PC-3 (cell line): ENCODE measurements around the gene PMEPA1. TPM values are rescaled to one million over a fixed set of nuclear protein-coding genes. Genes with fewer than 3 reads are reported as not detected.
A peak's percentile ranks its signal among the peaks of the same experiment; 100 is the strongest.

ENCODE experiments used
- ATAC-seq: fragments of 200-7000 bp; cut with Tn5 transposase; 2 replicates; pipeline ENCODE4 v1.9.1; 2020; ENCODE audit warnings: mild to moderate bottlenecking, moderate library complexity
- BruUV-seq: library from RNA; stranded (reverse); fragments of 400-500 nt; replicated peaks from 2 replicates; lab custom pipeline; 2021; lab: Mats Ljungman, UMichigan
- CTCF ChIA-PET: fragments of 300-600 bp; sonication (Branson Sonifier 250); formaldehyde crosslinking; loops from one replicate; lab custom pipeline; 2022; ENCODE audit warnings: antibody characterized with exemption; lab: Charles Lee
- POLR2A ChIA-PET: fragments of 300-600 bp; sonication (Branson Sonifier 250); formaldehyde crosslinking; loops from one replicate; lab custom pipeline; 2022; ENCODE audit warnings: antibody characterized with exemption; ENCODE audit not compliant: unreplicated experiment; lab: Charles Lee
- DNase-seq: peaks from one replicate; pipeline ENCODE4 v3.0.0-alpha.2; 2015
- H2AFZ ChIP-seq: fragments of 300-600 bp; sonication (generic); 2 replicates; pipeline ENCODE4 v1.6.0; 2016; ENCODE audit warnings: antibody characterized with exemption, low read length
- H3F3A ChIP-seq: fragments of 300-600 bp; sonication (generic); one replicate; pipeline ENCODE4 v1.6.0; 2017; ENCODE audit warnings: antibody characterized with exemption, low read length, control low read depth, mild to moderate bottlenecking; ENCODE audit not compliant: unreplicated experiment
- H3K27ac ChIP-seq: fragments of 300-600 bp; sonication (generic); 2 replicates; pipeline ENCODE4 v1.5.1; 2016; ENCODE audit warnings: mild to moderate bottlenecking, low read length
- H3K27me3 ChIP-seq: fragments of 300-600 bp; sonication (generic); 2 replicates; pipeline ENCODE4 v1.6.1; 2016; ENCODE audit warnings: low read length, mixed read lengths
- H3K36me3 ChIP-seq: fragments of 300-600 bp; sonication (generic); 2 replicates; pipeline ENCODE4 v1.6.1; 2016; ENCODE audit warnings: low read depth, mixed run types, low read length, mixed read lengths
- H3K4me1 ChIP-seq: fragments of 300-600 bp; sonication (generic); 2 replicates; pipeline ENCODE4 v1.5.1; 2016; ENCODE audit warnings: low read length; ENCODE audit not compliant: insufficient read depth
- H3K4me2 ChIP-seq: fragments of 300-600 bp; sonication (generic); 2 replicates; pipeline ENCODE4 v1.6.0; 2016; ENCODE audit warnings: low read length
- H3K4me3 ChIP-seq: fragments of 300-600 bp; sonication (generic); 2 replicates; pipeline ENCODE4 v1.5.1; 2016; ENCODE audit warnings: mild to moderate bottlenecking, low read length, mixed read lengths
- H3K79me2 ChIP-seq: fragments of 300-600 bp; sonication (generic); 2 replicates; pipeline ENCODE4 v1.6.1; 2017; ENCODE audit warnings: low read length, mixed read lengths
- H3K9ac ChIP-seq: fragments of 300-600 bp; sonication (generic); 2 replicates; pipeline ENCODE4 v1.6.0; 2016; ENCODE audit warnings: mild to moderate bottlenecking, low read length
- H3K9me2 ChIP-seq: fragments of 300-600 bp; sonication (generic); replicated peaks from 2 replicates; pipeline ENCODE4 v1.6.1; 2016; ENCODE audit warnings: mixed run types, low read length, mixed read lengths
- H3K9me3 ChIP-seq: fragments of 300-600 bp; sonication (generic); 2 replicates; pipeline ENCODE4 v1.6.1; 2016; ENCODE audit warnings: low read length, mixed read lengths
- H4K20me1 ChIP-seq: fragments of 300-600 bp; sonication (generic); 2 replicates; pipeline ENCODE4 v1.6.1; 2016; ENCODE audit warnings: low read length, mixed read lengths
- CTCF ChIP-seq: fragments of 300-600 bp; sonication (generic); conservative IDR thresholded peaks from 2 replicates; pipeline ENCODE4 v1.5.1; 2017; ENCODE audit warnings: antibody characterized with exemption, low read depth, mild to moderate bottlenecking, low read length
- EZH2 ChIP-seq: fragments of 300-600 bp; sonication (generic); IDR thresholded peaks from one replicate; pipeline ENCODE4 v1.6.1; 2017; ENCODE audit warnings: antibody characterized with exemption, mild to moderate bottlenecking, low read length; ENCODE audit not compliant: unreplicated experiment
- EZH2phosphoT487 ChIP-seq: fragments of 300-600 bp; sonication (generic); IDR thresholded peaks from 2 replicates; pipeline ENCODE4 v1.6.1; 2018; ENCODE audit warnings: mild to moderate bottlenecking, antibody characterized with exemption, low read length, borderline replicate concordance
- intact Hi-C: fragments of 100-400 bp; cut with micrococcal nuclease; formaldehyde crosslinking; loops from 2 replicates; pipeline ENCODE4 v1.9.0; 2023
- total RNA-seq: library from RNA; depleted of rRNA; stranded (reverse); fragments of >200 nt; gene quantifications from 2 replicates; pipeline ENCODE4 v1.2.3, GENCODE V29; 2014

PMEPA1 gene
- total RNA-seq, 1 experiment from 2014 or later: 21.9 TPM

DNA sequence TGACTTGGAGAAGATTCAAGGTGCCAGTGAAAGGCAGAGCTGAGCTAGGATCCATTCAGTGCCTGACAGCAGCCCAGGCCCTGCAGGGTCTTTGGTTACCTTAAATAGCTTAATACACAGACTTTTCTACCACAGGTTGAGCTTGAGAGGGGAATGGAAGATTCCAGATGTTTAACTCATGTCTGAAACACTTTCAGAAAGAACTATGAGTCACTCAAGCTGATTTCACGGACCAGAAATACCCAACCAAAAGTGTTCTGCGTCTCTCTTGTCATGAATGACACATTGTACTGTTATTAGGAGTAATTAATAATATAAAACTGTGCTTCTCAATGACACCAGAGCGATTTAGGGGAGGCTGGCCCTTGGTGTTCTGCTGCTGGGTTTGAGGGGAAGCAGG lies 6.4 kb upstream of the PMEPA1 start:
- Histone ChIP-seq H3K4me1 (peaks cover 74% of the 10 kb centered on the region), H3K9me2 (no peaks in the 10 kb centered on the region), H2AFZ (no peak overlapping the region), H3F3A (peaks cover 3% of the 10 kb centered on the region), H3K79me2 (peaks cover 27% of the 10 kb centered on the region), H4K20me1 (no peaks in the 10 kb centered on the region), H3K9me3 (no peaks in the 10 kb centered on the region), H3K27me3 (no peaks in the 10 kb centered on the region), H3K4me3 (no peak overlapping the region), H3K4me2 (peak overlapping the region; percentile 9; the same call in 1 of the 2 replicates), H3K27ac (peak overlapping the region; percentile 72), H3K36me3 (no peaks in the 10 kb centered on the region), H3K9ac (no peak overlapping the region)
- no TSS peak for BruUV-seq
- DNase-seq (peak; percentile 68), ATAC-seq (no peak)
- TF ChIP-seq CTCF: no peak
- no peak for TF ChIP-seq EZH2
- TF ChIP-seq EZH2phosphoT487: no peak
- POLR2A ChIA-PET: interaction anchor here (0.6 to 1.1 kb wide), 3 partner anchors 23 to 657 kb away, joined by 3 read pairs; no protein-coding TSS in a partner anchor
- intact Hi-C loops: no loop called here
- CTCF ChIA-PET: no interaction called here

DNA sequence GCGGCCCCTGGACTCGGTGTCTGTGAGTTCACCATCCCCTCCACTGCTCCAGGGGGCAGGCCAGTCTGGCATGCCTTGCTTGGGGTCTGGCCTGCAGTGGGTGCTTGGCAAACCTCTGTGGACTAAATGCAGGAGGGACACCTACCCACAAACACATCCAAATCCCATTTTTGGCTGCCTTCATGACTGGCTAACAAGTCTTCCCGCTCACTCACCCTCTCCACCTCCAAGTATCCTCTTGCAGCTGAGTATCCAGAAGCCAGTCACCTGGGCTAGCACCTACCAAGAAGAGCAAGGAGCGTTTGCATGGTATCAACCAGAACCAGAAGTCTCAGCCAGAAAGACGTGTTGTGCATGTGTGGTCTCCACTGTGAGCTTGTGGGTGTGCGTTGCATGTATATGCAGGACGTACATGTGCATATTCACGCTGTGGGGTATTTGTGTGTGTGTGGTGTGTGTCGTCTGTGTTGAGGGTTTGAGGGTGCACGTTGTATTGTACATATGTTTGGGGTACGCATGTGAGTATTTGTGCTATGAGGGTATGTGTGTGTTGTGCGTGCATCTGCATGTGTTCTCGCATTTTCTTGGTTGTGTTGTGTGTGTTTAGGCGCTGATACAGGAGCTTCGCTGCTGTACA lies 5.6 kb upstream of the PMEPA1 start:
- Histone ChIP-seq H3K4me3 (no peak overlapping the region), H2AFZ (no peak overlapping the region), H3K36me3 (no peaks in the 10 kb centered on the region), H3K79me2 (peaks cover 36% of the 10 kb centered on the region), H3F3A (peaks cover 3% of the 10 kb centered on the region), H3K9me3 (no peaks in the 10 kb centered on the region), H3K27me3 (no peaks in the 10 kb centered on the region), H3K4me2 (no peak overlapping the region), H4K20me1 (no peaks in the 10 kb centered on the region), H3K9me2 (no peaks in the 10 kb centered on the region), H3K9ac (no peak overlapping the region), H3K27ac (no peak overlapping the region), H3K4me1 (peaks cover 80% of the 10 kb centered on the region)
- no TSS peak for BruUV-seq
- intact Hi-C loops: no loop called here
- CTCF ChIA-PET: no interaction called here
- no peak for DNase-seq
- ATAC-seq: no peak
- POLR2A ChIA-PET: interaction anchor here (0.6 to 1.1 kb wide), 3 partner anchors 17 to 412 kb away, joined by 3 to 5 read pairs (median 3); no protein-coding TSS in a partner anchor
- no peak for TF ChIP-seq EZH2
- no peak for TF ChIP-seq CTCF
- TF ChIP-seq EZH2phosphoT487: no peak
